Measurements from ENCODE around the gene TMEM221. TPM values are rescaled to one million over a fixed set of nuclear protein-coding genes. Genes with fewer than 3 reads are reported as not detected.

Gene TMEM221
- total RNA-seq, 1 donor from 2014 or later, result 0.52 TPM

- Histone ChIP-seq H3K4me1 (ENCODE audit: control insufficient read depth in 3 of 3, insufficient read depth in 3 of 3, low read length in 3 of 3) (peaks cover 11 to 14% (median 12%) of the 10 kb centered on the region in 3 donors), H3K27me3 (ENCODE audit: control insufficient read depth in 3 of 3, insufficient read depth in 3 of 3, low read length in 3 of 3) (no peaks in the 10 kb centered on the region), H3K4me3 (ENCODE audit: low read length in 3 of 3) (no peak overlapping the region), H3K36me3 (ENCODE audit: control insufficient read depth in 3 of 3, insufficient read depth in 3 of 3, low read length in 3 of 3) (peaks cover 6 to 12% (median 7%) of the 10 kb centered on the region in 3 donors), H3K27ac (ENCODE audit: low read depth, low read length) (no peak overlapping the region), H3K9me3 (ENCODE audit: control insufficient read depth in 3 of 3, low read length in 3 of 3) (no peaks in the 10 kb centered on the region), H3K9ac (ENCODE audit: low read depth in 1 of 3, low read length in 3 of 3) (no peak overlapping the region)
These were observed 26.5 kb downstream of the TMEM221 start for GRCh38 chr19:17421942-17422341.

GRCh38 chr19:17420475-17420924, 28.0 kb downstream of the TMEM221 start:
- H3K27me3 ChIP-seq (ENCODE audit: control insufficient read depth in 3 of 3, insufficient read depth in 3 of 3, low read length in 3 of 3), result peaks cover 0 to 5% (median 4%) of the 10 kb centered on the region in 3 donors

GRCh38 chr19:17419621-17420474, 28.6 kb downstream of the TMEM221 start, which contains the start of gene MVB12A:
Gene MVB12A (plus strand): TSS chr19:17420047. CDS start chr19:17420136, 89 bp downstream.
- H3K4me3 ChIP-seq (ENCODE audit: low read length in 3 of 3), result peak within 1 kb of the TSS; percentile 80 to 84 (median 81)
- peak within 1 kb of the TSS; percentile 57 to 78 (median 75) for H3K9ac ChIP-seq (ENCODE audit: low read depth in 1 of 3, low read length in 3 of 3)
- peak within 1 kb of the TSS; percentile 79 for H3K27ac ChIP-seq (ENCODE audit: low read depth, low read length)
- peaks cover 0 to 5% (median 4%) of the 10 kb centered on the region in 3 donors for H3K27me3 ChIP-seq (ENCODE audit: control insufficient read depth in 3 of 3, insufficient read depth in 3 of 3, low read length in 3 of 3)
- no peaks in the 10 kb centered on the region for H3K9me3 ChIP-seq (ENCODE audit: control insufficient read depth in 3 of 3, low read length in 3 of 3)
- H3K36me3 ChIP-seq (ENCODE audit: control insufficient read depth in 3 of 3, insufficient read depth in 3 of 3, low read length in 3 of 3), result peaks cover 6 to 12% (median 7%) of the 10 kb centered on the region in 3 donors
- peaks cover 11 to 14% (median 12%) of the 10 kb centered on the region in 3 donors for H3K4me1 ChIP-seq (ENCODE audit: control insufficient read depth in 3 of 3, insufficient read depth in 3 of 3, low read length in 3 of 3)

More at GRCh38 chr19:17420475-17420924, 28.0 kb downstream of the TMEM221 start:
- Histone ChIP-seq H3K9ac (ENCODE audit: low read depth in 1 of 3, low read length in 3 of 3) (peak overlapping the region; percentile 30 to 62 (median 57)), H3K27ac (ENCODE audit: low read depth, low read length) (no peak overlapping the region), H3K4me3 (ENCODE audit: low read length in 3 of 3) (peak overlapping the region; percentile 72 to 84 (median 79)), H3K36me3 (ENCODE audit: control insufficient read depth in 3 of 3, insufficient read depth in 3 of 3, low read length in 3 of 3) (peaks cover 6 to 12% (median 7%) of the 10 kb centered on the region in 3 donors), H3K9me3 (ENCODE audit: control insufficient read depth in 3 of 3, low read length in 3 of 3) (no peaks in the 10 kb centered on the region), H3K4me1 (ENCODE audit: control insufficient read depth in 3 of 3, insufficient read depth in 3 of 3, low read length in 3 of 3) (peaks cover 11 to 14% (median 12%) of the 10 kb centered on the region in 3 donors)

- H3K4me1 ChIP-seq (ENCODE audit: control insufficient read depth in 3 of 3, insufficient read depth in 3 of 3, low read length in 3 of 3), result peaks cover 11 to 14% (median 12%) of the 10 kb centered on the region in 3 donors
- peak overlapping the region; percentile 57 to 78 (median 75) for H3K9ac ChIP-seq (ENCODE audit: low read depth in 1 of 3, low read length in 3 of 3)
- H3K4me3 ChIP-seq (ENCODE audit: low read length in 3 of 3), result peak overlapping the region; percentile 67 to 81 (median 80)
- H3K27me3 ChIP-seq (ENCODE audit: control insufficient read depth in 3 of 3, insufficient read depth in 3 of 3, low read length in 3 of 3), result peaks cover 0 to 7% (median 4%) of the 10 kb centered on the region in 3 donors
- peak overlapping the region; percentile 79 for H3K27ac ChIP-seq (ENCODE audit: low read depth, low read length)
- peaks cover 6 to 12% (median 7%) of the 10 kb centered on the region in 3 donors for H3K36me3 ChIP-seq (ENCODE audit: control insufficient read depth in 3 of 3, insufficient read depth in 3 of 3, low read length in 3 of 3)
- H3K9me3 ChIP-seq (ENCODE audit: control insufficient read depth in 3 of 3, low read length in 3 of 3), result no peaks in the 10 kb centered on the region
These were observed 29.3 kb downstream of the TMEM221 start for GRCh38 chr19:17419154-17419620.

- Histone ChIP-seq H3K9ac (ENCODE audit: low read depth in 1 of 3, low read length in 3 of 3) (no peak overlapping the region), H3K27ac (ENCODE audit: low read depth, low read length) (no peak overlapping the region), H3K4me1 (ENCODE audit: control insufficient read depth in 3 of 3, insufficient read depth in 3 of 3, low read length in 3 of 3) (peaks cover 11 to 14% (median 14%) of the 10 kb centered on the region in 3 donors), H3K4me3 (ENCODE audit: low read length in 3 of 3) (peak overlapping the region in 1 of 3 donors; percentile 67), H3K36me3 (ENCODE audit: control insufficient read depth in 3 of 3, insufficient read depth in 3 of 3, low read length in 3 of 3) (peaks cover 3 to 9% (median 3%) of the 10 kb centered on the region in 3 donors), H3K9me3 (ENCODE audit: control insufficient read depth in 3 of 3, low read length in 3 of 3) (no peaks in the 10 kb centered on the region), H3K27me3 (ENCODE audit: control insufficient read depth in 3 of 3, insufficient read depth in 3 of 3, low read length in 3 of 3) (peaks cover 1 to 10% (median 4%) of the 10 kb centered on the region in 3 donors)
These were observed 29.8 kb downstream of the TMEM221 start for GRCh38 chr19:17418710-17419109.

GRCh38 chr19:17415121-17415520, 33.3 kb downstream of the TMEM221 start:
- H3K4me3 ChIP-seq (ENCODE audit: low read length in 3 of 3), result no peak overlapping the region
- no peaks in the 10 kb centered on the region for H3K9me3 ChIP-seq (ENCODE audit: control insufficient read depth in 3 of 3, low read length in 3 of 3)
- no peak overlapping the region for H3K9ac ChIP-seq (ENCODE audit: low read depth in 1 of 3, low read length in 3 of 3)
- H3K27ac ChIP-seq (ENCODE audit: low read depth, low read length), result no peak overlapping the region
- no peaks in the 10 kb centered on the region for H3K36me3 ChIP-seq (ENCODE audit: control insufficient read depth in 3 of 3, insufficient read depth in 3 of 3, low read length in 3 of 3)
- H3K27me3 ChIP-seq (ENCODE audit: control insufficient read depth in 3 of 3, insufficient read depth in 3 of 3, low read length in 3 of 3), result peaks cover 4 to 17% (median 4%) of the 10 kb centered on the region in 3 donors
- peaks cover 4 to 14% (median 7%) of the 10 kb centered on the region in 3 donors for H3K4me1 ChIP-seq (ENCODE audit: control insufficient read depth in 3 of 3, insufficient read depth in 3 of 3, low read length in 3 of 3)

DNA sequence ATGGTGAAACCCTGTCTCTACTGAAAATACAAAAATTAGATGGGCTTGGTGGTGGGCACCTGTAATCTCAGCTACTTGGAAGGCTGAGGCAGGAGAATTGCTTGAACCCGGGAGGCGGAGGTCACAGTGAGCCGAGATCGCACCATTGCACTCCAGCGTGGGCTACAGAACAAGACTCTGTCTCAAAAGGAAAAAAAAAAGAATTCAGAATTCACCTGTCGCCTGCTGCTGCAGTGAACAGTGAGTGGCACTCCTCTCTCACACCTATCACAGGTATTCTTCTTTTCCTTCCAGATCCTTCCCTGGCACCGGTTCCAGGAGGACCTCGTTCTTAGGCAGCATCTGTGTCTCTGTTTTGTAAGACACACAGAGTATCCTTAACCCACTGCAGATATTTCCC, 34.4 kb downstream of the TMEM221 start:
- H3K27ac ChIP-seq (ENCODE audit: low read depth, low read length), result no peak overlapping the region
- H3K4me1 ChIP-seq (ENCODE audit: control insufficient read depth in 3 of 3, insufficient read depth in 3 of 3, low read length in 3 of 3), result peaks cover 1 to 10% (median 2%) of the 10 kb centered on the region in 3 donors
- peaks cover 4 to 17% (median 4%) of the 10 kb centered on the region in 3 donors for H3K27me3 ChIP-seq (ENCODE audit: control insufficient read depth in 3 of 3, insufficient read depth in 3 of 3, low read length in 3 of 3)

GRCh38 chr19:17411801-17412200, 36.7 kb downstream of the TMEM221 start:
- Histone ChIP-seq H3K27ac (ENCODE audit: low read depth, low read length) (no peak overlapping the region), H3K9ac (ENCODE audit: low read depth in 1 of 3, low read length in 3 of 3) (no peak overlapping the region), H3K27me3 (ENCODE audit: control insufficient read depth in 3 of 3, insufficient read depth in 3 of 3, low read length in 3 of 3) (peaks cover 4 to 17% (median 4%) of the 10 kb centered on the region in 3 donors), H3K4me3 (ENCODE audit: low read length in 3 of 3) (no peak overlapping the region), H3K9me3 (ENCODE audit: control insufficient read depth in 3 of 3, low read length in 3 of 3) (no peaks in the 10 kb centered on the region), H3K36me3 (ENCODE audit: control insufficient read depth in 3 of 3, insufficient read depth in 3 of 3, low read length in 3 of 3) (no peaks in the 10 kb centered on the region), H3K4me1 (ENCODE audit: control insufficient read depth in 3 of 3, insufficient read depth in 3 of 3, low read length in 3 of 3) (peaks cover 0 to 11% (median 1%) of the 10 kb centered on the region in 3 donors)

More for the DNA sequence above, 34.4 kb downstream of the TMEM221 start:
- H3K36me3 ChIP-seq (ENCODE audit: control insufficient read depth in 3 of 3, insufficient read depth in 3 of 3, low read length in 3 of 3), result no peaks in the 10 kb centered on the region
- no peak overlapping the region for H3K4me3 ChIP-seq (ENCODE audit: low read length in 3 of 3)
- H3K9ac ChIP-seq (ENCODE audit: low read depth in 1 of 3, low read length in 3 of 3), result no peak overlapping the region
- no peaks in the 10 kb centered on the region for H3K9me3 ChIP-seq (ENCODE audit: control insufficient read depth in 3 of 3, low read length in 3 of 3)

GRCh38 chr19:17409990-17410389, 38.5 kb downstream of the TMEM221 start:
- Histone ChIP-seq H3K9ac (ENCODE audit: low read depth in 1 of 3, low read length in 3 of 3) (no peak overlapping the region), H3K9me3 (ENCODE audit: control insufficient read depth in 3 of 3, low read length in 3 of 3) (no peaks in the 10 kb centered on the region), H3K4me1 (ENCODE audit: control insufficient read depth in 3 of 3, insufficient read depth in 3 of 3, low read length in 3 of 3) (peaks cover 11 to 13% (median 12%) of the 10 kb centered on the region in 3 donors), H3K4me3 (ENCODE audit: low read length in 3 of 3) (no peak overlapping the region), H3K27me3 (ENCODE audit: control insufficient read depth in 3 of 3, insufficient read depth in 3 of 3, low read length in 3 of 3) (peaks cover 0 to 12% (median 4%) of the 10 kb centered on the region in 3 donors), H3K27ac (ENCODE audit: low read depth, low read length) (no peak overlapping the region), H3K36me3 (ENCODE audit: control insufficient read depth in 3 of 3, insufficient read depth in 3 of 3, low read length in 3 of 3) (no peaks in the 10 kb centered on the region)
